Measurements from ENCODE around the gene SCG3.
"Not testable (repeated sequence)": the region's sequence is repeated elsewhere in the genome, so short reads cannot be mapped to it uniquely, and the experiment has no call there.

DNA sequence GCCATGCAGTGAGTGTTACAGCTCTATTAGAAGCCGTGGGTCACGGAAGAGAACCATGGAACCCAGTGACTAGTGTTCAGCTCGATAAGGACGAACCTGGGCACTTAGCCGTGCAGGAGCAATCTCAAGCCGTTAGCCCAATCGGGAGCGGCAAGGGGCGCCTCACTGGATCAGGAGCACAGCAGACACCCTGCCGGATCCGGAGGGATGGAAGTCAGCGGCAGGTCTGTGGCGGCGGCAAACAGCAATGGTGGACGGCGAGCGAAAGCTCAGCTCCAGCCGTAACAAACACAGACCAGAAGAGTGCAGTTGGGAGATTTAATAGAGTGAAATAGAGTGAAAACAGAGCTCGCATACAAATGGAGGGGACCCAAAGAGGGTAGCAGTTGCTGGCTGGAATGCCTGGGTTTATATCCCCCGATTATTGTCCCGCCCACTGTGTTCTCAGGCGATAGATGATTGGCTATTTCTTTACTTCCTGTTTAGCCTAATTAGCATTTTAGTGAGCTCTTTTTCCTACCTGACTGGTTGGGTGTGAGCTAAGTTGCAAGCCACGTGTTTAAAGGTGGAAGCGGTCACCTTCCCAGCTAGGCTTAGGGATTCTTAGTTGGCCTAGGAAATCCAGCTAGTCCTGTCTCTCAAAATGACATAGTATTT is 25.8 kb upstream of the SCG3 start:
- TF ChIP-seq, protein P1, sequence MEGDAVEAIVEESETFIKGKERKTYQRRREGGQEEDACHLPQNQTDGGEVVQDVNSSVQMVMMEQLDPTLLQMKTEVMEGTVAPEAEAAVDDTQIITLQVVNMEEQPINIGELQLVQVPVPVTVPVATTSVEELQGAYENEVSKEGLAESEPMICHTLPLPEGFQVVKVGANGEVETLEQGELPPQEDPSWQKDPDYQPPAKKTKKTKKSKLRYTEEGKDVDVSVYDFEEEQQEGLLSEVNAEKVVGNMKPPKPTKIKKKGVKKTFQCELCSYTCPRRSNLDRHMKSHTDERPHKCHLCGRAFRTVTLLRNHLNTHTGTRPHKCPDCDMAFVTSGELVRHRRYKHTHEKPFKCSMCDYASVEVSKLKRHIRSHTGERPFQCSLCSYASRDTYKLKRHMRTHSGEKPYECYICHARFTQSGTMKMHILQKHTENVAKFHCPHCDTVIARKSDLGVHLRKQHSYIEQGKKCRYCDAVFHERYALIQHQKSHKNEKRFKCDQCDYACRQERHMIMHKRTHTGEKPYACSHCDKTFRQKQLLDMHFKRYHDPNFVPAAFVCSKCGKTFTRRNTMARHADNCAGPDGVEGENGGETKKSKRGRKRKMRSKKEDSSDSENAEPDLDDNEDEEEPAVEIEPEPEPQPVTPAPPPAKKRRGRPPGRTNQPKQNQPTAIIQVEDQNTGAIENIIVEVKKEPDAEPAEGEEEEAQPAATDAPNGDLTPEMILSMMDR (IDR thresholded peaks at IDR 0.05), result not testable (repeated sequence)
- TF ChIP-seq POLR2A (IDR thresholded peaks at IDR 0.05), result not testable (repeated sequence)
